Bone marrow (tissue), 2 donors: ENCODE results near the gene THPO.

Experiments used
- DNase-seq, 2 donors: peaks; one replicate each; lab custom pipeline; 2025; lab: John Stamatoyannopoulos, UW

THPO gene

DNA sequence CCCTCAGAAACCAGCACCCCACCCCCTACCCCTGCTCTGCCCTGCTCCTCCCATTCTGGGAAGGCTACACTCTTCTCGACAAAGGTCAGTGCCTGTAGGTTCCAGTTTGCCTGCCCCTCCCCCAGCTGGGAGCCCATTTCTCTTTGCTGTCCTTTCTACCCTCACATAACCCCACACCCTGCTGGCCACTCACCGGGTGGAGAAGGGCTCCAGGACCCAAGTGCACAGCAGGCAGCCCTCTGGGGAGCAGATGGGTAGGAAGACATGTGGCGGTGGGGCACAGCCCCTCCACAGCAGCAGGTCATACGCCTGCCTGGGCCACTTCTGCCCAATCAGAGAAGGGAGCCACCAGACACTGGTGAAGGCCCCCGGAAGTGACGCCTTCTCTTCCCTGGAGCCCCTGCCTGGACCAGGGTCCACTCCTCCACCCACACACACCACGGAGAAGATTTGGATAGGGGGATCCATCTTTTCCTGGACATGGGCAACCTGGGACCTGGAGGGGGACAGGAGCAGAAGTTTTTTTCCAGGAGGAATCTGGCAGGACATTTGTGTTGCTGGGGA, at the start of gene THPO:
THPO (minus strand) TSS at position 326 of the 564 bp plus-strand sequence. CDS start 1,948 bp downstream, outside the sequence.
- DNase-seq = no peak

DNA sequence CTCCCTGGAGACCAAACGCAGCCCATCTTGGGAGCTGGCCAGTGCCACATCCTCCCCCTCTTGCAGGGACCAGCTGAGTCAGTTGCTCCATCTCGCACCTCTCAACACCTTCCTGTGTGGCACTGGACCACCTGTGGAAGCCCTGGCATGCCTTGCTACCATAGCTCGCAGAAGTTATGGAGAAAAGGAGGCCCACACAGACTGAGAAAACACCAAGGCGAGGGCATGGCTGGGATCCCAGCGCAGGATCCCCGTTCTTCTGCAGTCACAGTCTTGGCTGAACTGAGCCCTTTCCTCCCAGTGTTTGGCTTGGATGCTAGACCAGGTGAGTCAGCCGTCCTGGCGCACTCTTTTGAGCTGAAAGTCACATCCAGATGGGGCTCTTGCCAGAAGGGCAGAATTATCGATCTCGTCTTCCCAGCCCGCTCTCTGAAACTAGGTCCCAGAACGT, 48.7 kb upstream of the THPO start:
- DNase-seq = no peak

DNA sequence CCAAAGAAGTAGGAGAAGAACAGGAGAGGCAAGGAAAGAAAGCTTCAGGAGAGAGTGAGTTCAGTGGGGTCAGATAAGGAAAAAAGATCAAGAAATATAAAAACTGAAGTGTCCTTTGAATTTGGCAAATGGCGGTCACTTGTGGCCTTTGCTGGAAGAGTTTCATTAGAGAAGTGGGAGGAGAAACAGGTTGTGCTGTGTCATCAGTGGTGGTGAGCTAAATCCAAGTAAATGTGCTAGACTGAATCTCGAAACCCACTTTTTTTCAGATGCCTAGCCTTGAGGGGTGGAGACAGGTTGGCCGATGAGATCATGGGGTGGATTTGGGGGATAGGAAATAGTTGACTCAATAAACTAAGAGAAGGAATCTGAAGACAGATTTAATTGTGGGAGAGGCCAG, 45.6 kb upstream of the THPO start:
- no peak for DNase-seq

GRCh38 chr3:184419171-184419570, 41.2 kb upstream of the THPO start:
- DNase-seq = no peak

DNA sequence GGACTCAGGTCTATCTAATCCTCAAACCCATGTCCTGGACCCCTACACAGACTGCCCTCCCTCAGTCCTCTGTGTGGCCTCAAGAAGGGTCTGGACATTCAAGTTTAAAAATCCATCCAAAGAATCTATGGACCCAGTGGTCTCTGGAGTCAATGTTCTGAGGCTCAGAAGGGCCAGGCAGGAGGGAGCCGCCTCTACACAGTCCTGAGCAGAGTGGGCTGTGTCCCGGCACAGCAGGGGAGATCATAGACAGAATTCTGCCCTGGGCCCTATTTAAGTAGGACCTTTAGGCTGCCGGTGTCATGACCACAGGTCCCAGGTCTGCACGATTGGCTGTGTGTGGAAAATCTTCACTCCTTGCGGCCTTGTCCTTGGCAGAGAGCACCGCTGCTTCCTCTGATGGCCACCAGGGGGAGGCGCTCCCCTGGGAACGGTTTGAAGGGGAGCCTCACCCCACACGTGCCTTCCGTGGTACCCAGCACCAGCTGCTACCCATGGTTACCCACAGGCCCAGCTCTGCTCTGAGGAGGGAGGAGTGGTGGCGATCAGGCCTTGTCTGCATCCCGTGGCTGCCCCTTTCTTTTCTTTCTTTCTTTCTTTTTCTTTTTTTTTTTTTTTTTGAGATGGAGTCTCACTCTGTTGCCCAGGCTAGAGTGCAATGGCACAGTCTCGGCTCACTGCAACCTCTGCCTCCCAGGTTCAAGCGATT, 39.8 kb upstream of the THPO start:
- DNase-seq = peak; percentile 16 to 55

GRCh38 chr3:184415203-184415490, 37.1 kb upstream of the THPO start:
- no peak for DNase-seq

DNA sequence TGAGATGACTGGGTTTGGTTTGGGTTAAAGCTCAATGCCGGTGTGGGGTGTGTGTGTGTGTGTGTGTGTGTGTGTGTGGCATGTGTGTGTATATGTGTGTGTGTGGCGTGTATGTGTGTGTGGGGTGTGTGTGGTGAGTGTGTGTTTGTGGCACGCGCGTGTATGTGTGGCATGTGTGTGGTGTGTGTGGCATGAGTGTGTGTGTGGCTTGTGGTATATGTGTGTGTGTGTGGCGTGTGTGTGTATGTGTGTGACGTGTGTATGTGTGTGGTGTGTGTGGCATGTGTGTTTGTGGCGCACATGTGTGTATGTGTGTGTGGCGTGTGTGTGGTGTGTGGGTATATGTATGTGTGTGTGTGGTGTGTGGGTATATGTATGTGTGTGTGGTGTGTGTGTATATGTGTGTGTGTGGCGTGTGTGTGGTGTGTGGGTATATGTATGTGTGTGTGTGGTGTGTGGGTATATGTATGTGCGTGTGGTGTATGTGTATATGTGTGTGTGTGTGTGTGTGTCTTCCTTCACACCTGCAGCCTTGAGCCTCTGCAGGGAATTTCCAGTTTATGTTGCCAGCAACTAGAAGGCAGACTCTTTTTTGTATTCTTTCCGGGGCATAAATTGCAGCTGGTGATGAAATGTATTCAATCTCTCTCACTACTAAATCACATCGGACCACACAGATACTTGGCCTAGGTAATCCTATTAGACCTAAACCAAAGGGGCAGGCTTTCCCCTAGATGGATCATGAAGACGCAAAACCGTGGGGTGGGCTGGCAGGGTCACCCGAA, 36.6 kb upstream of the THPO start:
- no peak for DNase-seq

GRCh38 chr3:184409946-184410500, 32.0 kb upstream of the THPO start:
- no peak for DNase-seq

DNA sequence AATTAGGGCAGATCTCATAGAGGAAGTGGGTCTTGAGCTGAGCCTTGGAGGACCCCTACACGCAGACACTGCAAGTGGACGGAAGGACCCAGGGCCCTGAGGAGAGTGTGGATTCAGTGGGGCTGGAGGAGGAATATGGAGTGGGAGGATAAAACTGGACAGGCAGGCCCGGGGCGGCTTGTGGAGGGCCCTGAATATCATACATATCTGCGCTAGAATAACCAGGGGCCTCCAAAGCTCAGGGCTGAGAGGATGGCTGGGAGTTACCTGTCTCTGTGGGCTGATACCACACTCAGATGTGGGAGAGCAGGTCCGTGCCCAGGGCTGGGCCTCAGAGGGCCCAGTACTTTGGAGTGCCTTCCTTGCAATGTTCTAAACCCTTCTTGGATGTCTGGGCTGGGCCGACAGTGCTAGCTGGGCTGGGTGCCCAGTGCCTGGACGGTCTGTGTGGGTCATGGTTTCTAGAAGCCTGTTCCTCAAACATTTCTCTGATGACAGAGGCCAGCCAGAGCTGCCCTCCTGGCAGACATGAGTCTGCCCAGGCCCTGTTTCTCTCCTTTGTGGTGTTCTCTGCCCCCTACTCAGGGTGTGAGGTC, 31.4 kb upstream of the THPO start:
- DNase-seq = no peak

GRCh38 chr3:184405075-184406030, 27.3 kb upstream of the THPO start:
- no peak for DNase-seq

- DNase-seq = no peak
Measured at GRCh38 chr3:184399410-184399809, 21.4 kb upstream of the THPO start.

- DNase-seq = no peak
Measured at GRCh38 chr3:184395320-184395660, 17.3 kb upstream of the THPO start.

GRCh38 chr3:184391266-184391665, 13.3 kb upstream of the THPO start:
- DNase-seq = no peak

DNA sequence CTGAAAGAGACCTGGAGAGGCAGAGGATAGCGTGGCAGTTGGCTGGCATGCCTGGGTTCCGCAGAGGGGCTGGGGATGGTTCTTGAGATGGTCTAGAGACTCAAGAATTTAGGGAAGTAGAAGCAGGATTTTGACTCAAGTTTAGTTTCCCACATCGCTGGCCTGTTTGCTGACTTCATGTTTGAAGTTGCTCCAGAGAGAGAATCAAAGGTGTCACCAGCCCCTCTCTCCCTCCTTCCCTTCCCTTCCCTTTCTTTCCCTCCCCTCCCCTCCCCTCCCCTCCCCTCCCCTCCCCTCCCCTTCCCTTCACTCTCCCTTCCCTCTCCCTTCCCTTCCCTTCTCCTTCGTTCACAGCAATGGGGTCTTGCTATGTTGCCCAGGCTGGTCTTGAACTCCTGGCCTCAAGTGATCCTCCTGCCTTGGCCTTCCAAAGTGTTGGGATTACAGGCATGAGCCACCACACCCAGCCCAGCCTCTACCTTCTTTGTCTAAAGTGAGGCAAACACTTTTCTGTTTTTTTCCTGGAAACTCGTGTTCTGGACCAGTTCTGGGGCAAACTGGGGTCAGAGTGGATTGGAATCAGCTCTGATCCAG, 12.0 kb upstream of the THPO start:
- DNase-seq = no peak

- DNase-seq = no peak
Measured at GRCh38 chr3:184389384-184389783, 11.4 kb upstream of the THPO start.

DNA sequence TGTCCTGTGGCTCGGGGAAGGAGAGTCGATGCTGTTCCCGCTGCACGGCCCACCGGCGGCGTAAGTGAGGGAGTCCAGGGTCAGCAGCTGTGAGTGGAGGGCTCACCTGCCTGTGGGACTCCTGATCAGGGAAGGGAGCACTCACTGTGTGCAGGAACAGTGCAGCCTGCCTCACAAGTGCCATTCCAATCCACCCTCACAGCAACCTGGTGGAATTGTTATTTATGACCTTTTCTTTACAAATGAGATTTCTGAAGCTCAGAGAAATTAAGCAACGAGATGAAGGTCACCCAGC, 10.9 kb upstream of the THPO start:
- DNase-seq = no peak

DNA sequence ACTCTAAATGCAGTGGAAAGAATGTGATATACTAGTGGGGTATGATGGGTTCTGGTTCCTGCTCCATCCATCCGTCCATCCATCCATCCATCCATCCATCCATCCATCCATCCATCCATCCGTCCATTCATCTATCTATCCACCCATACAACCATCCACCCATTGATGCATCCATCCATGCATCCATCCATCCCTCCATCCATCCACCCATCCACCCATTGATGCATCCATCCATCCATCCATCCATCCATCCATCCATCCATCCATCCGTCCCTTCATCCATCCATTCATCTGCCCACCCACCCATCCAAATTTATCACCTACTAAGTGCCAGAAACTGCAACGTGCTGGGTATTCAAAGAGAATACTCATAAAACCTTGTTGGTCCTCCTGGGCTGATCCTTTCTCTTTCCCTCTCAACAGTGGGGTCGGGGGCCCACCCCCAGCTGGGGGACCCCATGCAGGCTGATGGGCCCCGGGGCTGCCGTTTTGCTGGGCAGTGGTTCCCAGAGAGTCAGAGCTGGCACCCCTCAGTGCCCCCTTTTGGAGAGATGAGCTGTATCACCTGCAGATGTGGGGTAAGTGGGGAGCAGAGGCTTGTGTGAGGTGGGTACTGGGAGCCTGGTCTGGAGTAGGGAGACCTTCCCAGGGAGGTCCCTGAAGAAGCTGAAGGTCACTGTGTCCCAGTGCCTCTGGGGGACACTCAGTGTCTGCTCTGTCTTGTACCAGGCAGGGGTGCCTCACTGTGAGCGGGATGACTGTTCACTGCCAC, 10.3 kb upstream of the THPO start:
- no peak for DNase-seq

DNA sequence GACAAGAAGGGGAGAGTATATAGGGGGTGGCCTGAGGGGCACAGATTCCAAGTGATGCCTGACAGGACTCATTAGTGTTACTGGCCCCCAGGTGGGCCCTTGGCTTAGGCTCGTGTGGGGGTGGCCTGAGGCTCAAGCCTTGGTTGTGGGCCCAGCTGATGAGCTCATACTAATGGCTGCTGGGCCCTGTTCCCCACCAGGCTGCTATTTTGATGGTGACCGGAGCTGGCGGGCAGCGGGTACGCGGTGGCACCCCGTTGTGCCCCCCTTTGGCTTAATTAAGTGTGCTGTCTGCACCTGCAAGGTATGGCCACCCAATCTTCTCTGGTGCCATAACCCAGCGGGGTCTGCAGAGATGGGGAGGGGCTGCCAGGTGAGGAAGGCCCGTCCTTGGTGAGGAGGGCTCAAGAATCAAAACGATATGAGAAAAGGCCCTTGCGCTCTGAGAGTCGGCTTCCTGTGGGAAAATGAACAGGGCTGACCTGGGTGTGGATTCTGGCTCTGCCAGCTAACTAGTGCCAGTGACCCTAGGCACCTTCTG, 9.2 kb upstream of the THPO start:
- no peak for DNase-seq

DNA sequence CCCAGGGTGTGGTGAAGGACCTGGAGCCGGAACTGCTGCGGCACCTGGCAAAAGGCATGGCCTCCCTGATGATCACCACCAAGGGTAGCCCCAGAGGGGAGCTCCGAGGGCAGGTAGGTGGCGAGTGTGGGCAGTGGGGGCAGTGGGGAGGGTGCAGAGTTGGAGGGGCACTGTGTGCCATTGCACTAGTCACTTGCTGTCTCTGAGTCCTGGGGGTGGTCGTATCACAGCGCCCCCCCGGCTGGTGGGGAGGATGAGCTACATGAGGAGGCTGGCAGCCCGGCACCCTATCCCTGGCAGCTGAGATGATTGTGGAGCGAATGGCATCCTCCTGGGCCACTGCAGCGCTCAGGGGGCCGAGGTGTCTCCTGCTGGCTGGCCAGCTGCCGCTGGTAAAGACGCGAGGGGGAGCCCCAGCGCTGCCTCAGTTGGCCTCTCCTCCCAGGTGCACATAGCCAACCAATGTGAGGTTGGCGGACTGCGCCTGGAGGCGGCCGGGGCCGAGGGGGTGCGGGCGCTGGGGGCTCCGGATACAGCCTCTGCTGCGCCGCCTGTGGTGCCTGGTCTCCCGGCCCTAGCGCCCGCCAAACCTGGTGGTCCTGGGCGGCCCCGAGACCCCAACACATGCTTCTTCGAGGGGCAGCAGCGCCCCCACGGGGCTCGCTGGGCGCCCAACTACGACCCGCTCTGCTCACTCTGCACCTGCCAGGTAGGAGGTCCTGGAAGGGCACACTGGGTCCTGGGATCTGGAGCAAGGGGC, 8.2 kb upstream of the THPO start:
- no peak for DNase-seq
